NOMO-1 treated with dmso at 0.1 percent for 144 hours (cell line): Measurements from ENCODE around the gene BAZ2B.
"Not testable (repeated sequence)": the region's sequence is repeated elsewhere in the genome, so short reads cannot be mapped to it uniquely, and the experiment has no call there.

Experiments
- DNase-seq: peaks from one replicate; lab custom pipeline; 2025; ENCODE audit not compliant: unreplicated experiment; lab: John Stamatoyannopoulos, UW

BAZ2B gene

GRCh38 chr2:159616286-159616701, at the start of gene BAZ2B:
BAZ2B (minus strand) TSS chr2:159616548; CDS start chr2:159478719, 137,829 bp downstream.
- DNase-seq = peak; percentile 43

- DNase-seq = no peak
These were observed 44.9 kb upstream of the BAZ2B start for GRCh38 chr2:159661286-159661685.

- peak; percentile 22 for DNase-seq
These were observed 42.8 kb upstream of the BAZ2B start for GRCh38 chr2:159658881-159659873.

GRCh38 chr2:159653962-159654361, 37.6 kb upstream of the BAZ2B start:
- DNase-seq = no peak

GRCh38 chr2:159651884-159652283, 35.5 kb upstream of the BAZ2B start:
- no peak for DNase-seq

GRCh38 chr2:159650574-159650973, 34.2 kb upstream of the BAZ2B start:
- DNase-seq = peak; percentile 31

- DNase-seq = no peak
These were observed 32.3 kb upstream of the BAZ2B start for GRCh38 chr2:159648643-159649042.

- no peak for DNase-seq
These were observed 31.3 kb upstream of the BAZ2B start for GRCh38 chr2:159647667-159648066.

GRCh38 chr2:159640176-159640575, 23.8 kb upstream of the BAZ2B start:
- DNase-seq = no peak

GRCh38 chr2:159639712-159640111, 23.4 kb upstream of the BAZ2B start:
- no peak for DNase-seq

- DNase-seq = no peak
These were observed 22.7 kb upstream of the BAZ2B start for GRCh38 chr2:159639071-159639470.

- no peak for DNase-seq
These were observed 21.7 kb upstream of the BAZ2B start for GRCh38 chr2:159637988-159638501.

GRCh38 chr2:159637240-159637639, 20.9 kb upstream of the BAZ2B start:
- DNase-seq = no peak

- DNase-seq = peak; percentile 50
These were observed 18.9 kb upstream of the BAZ2B start for GRCh38 chr2:159635006-159635789.

- no peak for DNase-seq
These were observed 16.9 kb upstream of the BAZ2B start for GRCh38 chr2:159633219-159633618.

GRCh38 chr2:159625628-159626027, 9.3 kb upstream of the BAZ2B start:
- DNase-seq = not testable (repeated sequence)

GRCh38 chr2:159623436-159623835, 7.1 kb upstream of the BAZ2B start:
- DNase-seq = no peak

- no peak for DNase-seq
These were observed 6.6 kb upstream of the BAZ2B start for GRCh38 chr2:159622966-159623365.

- DNase-seq = peak; percentile 86
These were observed 4.4 kb upstream of the BAZ2B start for GRCh38 chr2:159620796-159621195.

- peak; percentile 17 for DNase-seq
These were observed 1.3 kb upstream of the BAZ2B start for GRCh38 chr2:159617646-159618045.

GRCh38 chr2:159617100-159617499, 752 bp upstream of the BAZ2B start:
- no peak for DNase-seq
